HG03378 (cell line): ENCODE measurements around the gene DNAH14.
"Not testable (repeated sequence)": the region's sequence is repeated elsewhere in the genome, so short reads cannot be mapped to it uniquely, and the experiment has no call there.

Source experiments
- ATAC-seq: cut with Tn5 transposase; IDR thresholded peaks from one replicate; pipeline ENCODE4 v1.9.1; 2021; ENCODE audit warnings: mild to moderate bottlenecking, moderate library complexity; ENCODE audit not compliant: unreplicated experiment

Gene DNAH14

GRCh38 chr1:224991550-224991949 is 62.1 kb downstream of the DNAH14 start:
- ATAC-seq = not testable (repeated sequence)

DNA sequence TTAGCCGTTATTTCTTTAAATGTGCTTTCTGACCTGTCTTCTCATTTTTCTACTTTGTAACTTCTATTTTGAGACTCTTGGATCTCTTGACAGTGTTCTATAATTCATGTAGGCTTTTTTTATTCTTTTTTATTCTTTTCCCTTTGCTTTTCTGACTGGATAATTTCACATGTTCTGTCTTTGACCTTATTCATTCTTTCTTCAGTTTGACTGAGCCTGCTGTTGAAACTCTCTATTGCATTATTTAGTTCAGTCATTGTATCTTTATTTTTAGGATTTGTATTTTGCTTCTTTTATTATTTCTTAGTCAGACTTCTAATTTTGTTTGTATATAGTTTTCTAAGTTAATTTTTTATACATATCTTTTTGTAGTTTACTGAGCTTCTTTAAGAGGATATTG is 66.1 kb downstream of the DNAH14 start:
- ATAC-seq = no peak

DNA sequence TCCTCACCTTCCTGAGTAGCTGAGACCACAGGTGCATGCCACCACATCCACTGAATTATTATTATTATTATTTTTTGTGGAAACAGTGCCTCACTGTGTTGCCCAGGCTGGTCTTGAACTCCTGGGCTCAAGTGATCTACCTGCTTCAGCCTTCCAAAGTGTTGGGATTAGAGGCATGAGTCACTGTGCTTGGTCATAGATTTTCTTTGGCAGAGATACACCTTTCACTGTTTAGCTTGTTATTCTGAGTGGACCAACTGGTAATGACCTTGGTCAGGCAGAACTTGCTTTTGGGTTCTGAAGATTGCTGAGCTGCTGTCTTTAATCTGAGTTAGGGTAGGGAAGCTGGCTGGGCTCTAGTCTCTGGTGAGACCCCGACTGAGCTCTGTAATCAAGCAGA is 66.8 kb downstream of the DNAH14 start:
- ATAC-seq = no peak

DNA sequence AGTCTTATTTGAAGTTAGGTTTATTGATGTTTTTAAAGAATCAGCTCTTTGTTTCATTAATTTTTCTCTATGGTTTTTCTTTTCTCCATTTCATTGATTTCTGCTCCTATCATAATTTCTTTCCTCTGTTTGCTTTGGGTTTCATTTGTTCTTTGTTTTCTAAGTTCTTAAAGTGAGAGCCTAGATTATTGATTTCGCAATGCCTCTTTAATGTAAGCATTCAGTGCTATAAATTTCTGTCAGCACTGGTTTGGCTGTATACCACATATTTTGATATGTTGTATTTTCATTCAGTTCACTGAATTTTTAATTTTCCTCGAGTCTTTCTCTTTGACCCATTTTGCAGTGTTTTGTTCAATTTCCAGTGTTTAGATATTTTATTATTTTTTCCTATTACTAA is 68.7 kb downstream of the DNAH14 start:
- no peak for ATAC-seq

- no peak for ATAC-seq
Measured at GRCh38 chr1:225004396-225004795, 74.9 kb downstream of the DNAH14 start.

DNA sequence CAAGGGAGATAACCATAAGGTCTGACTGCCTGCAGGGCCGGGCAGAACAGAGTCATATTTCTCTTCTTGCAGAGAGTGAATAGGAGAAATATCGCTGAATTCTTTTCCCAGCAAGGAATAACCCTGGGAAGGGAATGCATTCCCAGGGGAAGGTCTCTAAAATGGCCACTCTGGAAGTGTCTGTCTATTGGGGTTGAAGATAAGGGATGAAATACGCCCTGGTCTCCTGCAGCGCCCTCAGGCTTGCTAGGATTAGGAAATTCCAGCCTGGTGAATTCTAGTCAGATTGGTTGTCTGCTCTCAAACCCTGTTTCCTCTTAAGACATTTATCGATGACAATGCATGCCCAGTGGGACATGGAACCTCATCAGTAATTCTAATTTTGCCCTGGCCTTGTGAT is 76.9 kb downstream of the DNAH14 start:
- ATAC-seq = not testable (repeated sequence)

GRCh38 chr1:225008050-225008449 is 78.6 kb downstream of the DNAH14 start:
- not testable (repeated sequence) for ATAC-seq

GRCh38 chr1:225021037-225021436 is 91.6 kb downstream of the DNAH14 start:
- no peak for ATAC-seq

GRCh38 chr1:225026701-225027100 is 97.2 kb downstream of the DNAH14 start:
- no peak for ATAC-seq

- not testable (repeated sequence) for ATAC-seq
Measured at GRCh38 chr1:225036441-225036840, 107.0 kb downstream of the DNAH14 start.

GRCh38 chr1:225042263-225042662 is 112.8 kb downstream of the DNAH14 start:
- no peak for ATAC-seq

DNA sequence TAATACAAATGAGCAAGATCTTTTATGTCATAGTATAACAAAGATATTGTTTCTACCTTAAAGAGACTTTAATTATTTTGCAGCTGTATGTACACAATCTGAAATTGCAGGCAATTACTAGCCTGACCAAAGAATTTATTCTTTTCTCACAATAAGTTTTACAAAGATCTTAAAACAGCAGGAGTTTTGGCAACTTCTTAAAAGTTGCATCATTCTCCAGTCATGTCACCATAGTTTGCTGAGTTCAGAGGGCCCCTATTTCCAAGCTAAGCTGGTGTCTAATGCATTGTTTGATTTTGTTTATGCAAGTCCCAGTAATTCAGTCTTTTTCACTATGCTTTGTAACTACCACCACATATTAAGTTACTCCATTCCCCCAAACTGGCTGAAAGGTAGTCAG is 114.8 kb downstream of the DNAH14 start:
- ATAC-seq = no peak

DNA sequence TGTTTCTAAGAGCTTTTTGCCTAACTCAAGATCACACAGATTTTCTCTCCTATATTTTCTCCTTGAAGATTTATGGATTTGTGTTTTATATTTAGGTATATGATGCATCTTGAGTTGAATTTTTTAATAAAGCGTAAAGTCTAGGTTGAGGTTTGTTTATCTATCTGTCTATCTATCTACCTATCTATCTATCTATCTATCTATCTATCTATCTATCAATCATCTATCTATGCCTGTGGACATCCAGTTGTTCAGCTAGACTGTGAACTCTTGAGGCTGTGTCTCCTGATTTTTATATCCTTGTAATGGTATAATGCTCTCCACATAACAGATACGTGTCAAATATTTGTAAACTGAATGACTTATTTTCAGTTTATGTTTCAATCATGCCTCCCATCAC is 120.1 kb downstream of the DNAH14 start:
- ATAC-seq = no peak

GRCh38 chr1:225063722-225064121 is 134.2 kb downstream of the DNAH14 start:
- no peak for ATAC-seq

DNA sequence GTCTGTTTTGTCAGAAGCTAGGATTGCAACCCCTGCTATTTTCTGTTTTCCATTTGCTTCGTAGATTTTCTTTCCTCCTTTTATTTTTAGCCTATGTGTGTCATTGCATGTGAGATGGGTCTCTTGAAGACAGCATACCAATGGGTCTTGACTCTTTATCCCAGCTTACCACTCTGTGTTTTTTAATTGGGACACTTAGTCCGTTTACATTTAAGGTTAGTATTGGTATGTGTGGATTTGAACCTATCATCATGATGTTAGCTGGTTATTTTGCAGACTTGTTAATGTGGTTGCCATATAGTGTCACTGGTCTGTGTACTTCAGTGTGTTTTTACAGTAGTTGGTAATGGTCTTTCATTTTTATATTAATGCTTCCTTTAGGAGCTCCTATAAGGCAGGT is 141.5 kb downstream of the DNAH14 start:
- ATAC-seq = no peak

GRCh38 chr1:225097175-225097574 is 167.7 kb downstream of the DNAH14 start:
- no peak for ATAC-seq

DNA sequence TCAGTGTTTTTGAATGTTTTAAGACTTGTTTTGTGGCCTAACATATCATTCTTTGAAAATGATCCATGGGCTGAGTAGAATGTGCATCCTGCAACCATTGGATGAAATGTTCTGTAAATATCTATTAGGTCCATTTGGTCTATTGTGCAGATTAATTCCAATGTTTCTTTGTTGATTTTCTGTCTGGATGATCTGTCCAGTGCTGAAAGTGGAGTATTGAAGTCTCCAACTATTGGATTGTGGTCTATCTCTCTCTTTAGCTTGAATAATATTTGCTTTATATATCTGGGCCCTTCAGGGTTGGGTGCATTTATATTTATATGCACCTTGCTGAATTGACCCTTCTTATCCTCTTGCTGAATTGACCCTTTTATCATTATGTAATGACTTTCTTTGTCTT is 181.5 kb downstream of the DNAH14 start:
- no peak for ATAC-seq

DNA sequence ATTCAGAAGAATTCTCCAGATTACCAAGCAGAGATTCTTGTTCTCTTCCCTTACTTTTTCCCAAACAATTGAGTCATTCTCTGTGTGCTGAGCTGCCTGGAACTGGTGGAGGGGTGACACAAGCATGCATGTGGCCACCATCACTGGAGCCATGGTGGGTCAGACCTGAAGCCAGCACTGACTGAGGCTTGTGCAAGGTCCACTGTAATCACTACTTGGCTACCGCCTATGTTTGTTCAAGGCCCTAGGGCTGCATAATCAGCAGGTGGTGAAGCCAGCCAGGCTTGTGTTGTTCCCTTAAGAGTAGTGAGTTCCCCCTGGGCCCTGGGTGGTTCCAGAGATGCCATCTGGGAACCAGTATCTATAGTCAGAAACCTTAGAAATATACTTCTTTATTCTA is 183.8 kb downstream of the DNAH14 start:
- no peak for ATAC-seq

DNA sequence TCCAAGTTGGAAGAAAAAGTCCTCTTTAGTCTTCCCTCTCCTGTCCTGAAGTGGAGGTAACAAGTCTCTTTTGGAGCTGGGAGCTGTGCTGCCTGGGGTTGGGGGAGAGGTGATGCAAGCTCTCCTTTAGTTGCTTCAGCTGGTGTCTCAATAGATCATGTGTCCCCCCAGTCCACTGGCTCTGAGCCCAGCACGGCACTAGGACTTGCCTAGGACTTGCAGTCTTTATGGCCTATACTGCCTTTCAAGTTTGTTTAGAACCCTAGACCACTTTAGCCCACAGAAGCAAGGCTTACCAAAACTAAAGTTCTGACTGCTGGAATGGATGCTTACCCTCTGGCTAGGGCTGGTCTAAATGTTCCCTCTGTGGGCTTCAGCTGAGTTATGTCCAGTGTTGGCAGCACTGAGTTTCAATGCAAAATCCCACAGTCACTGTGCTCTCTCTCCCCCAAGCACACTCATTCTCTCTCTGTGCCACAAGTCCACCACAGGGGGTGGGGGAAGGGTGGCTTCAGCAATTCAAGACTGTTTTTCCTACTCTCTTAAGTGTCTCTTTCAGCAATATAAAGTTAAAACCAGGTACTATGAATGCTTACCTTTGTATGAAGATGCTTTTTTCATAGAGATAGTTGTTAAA is 185.0 kb downstream of the DNAH14 start:
- no peak for ATAC-seq

DNA sequence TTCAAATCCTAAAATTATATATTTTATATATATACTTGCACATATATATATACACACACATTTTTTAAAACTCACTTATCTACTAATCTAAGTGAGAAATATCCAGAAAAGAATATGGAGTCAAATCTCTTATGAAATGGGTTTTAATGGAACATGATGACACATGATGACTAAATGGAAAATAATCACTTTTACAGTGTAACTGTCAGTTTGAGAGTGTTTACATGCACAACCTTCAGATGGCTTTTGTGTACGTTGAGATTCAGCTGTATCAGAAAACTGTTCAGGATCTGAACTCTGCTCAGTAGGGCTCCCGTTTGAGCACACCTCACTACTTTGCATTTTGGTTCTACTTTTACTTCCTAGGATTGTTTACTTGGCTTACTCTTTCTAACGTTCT is 189.8 kb downstream of the DNAH14 start:
- no peak for ATAC-seq

GRCh38 chr1:225121095-225121494 is 191.6 kb downstream of the DNAH14 start:
- no peak for ATAC-seq

GRCh38 chr1:225131869-225132268 is 202.4 kb downstream of the DNAH14 start:
- no peak for ATAC-seq

- no peak for ATAC-seq
Measured at GRCh38 chr1:225137976-225138375, 208.5 kb downstream of the DNAH14 start.
